GM13976 (cell line): Measurements from ENCODE around the gene RNF175.

Experiments used
- DNase-seq: peaks from one replicate; pipeline ENCODE4 v3.0.0; 2012; ENCODE audit warnings: low spot score
- CTCF ChIP-seq: IDR thresholded peaks from 2 replicates; pipeline ENCODE4 v1.5.1; 2012; ENCODE audit warnings: borderline replicate concordance, mild to moderate bottlenecking; ENCODE audit not compliant: insufficient read depth; ENCODE audit errors: extremely low read depth, missing control alignments, control extremely low read depth
- in situ Hi-C: fragments of 300-500 bp; cut with MboI; formaldehyde crosslinking; loops from one replicate; pipeline ENCODE4 v1.12.0; 2022; ENCODE audit warnings: low sequenced_read_pairs, mixed read lengths, inconsistent platforms; ENCODE audit not compliant: unreplicated experiment

RNF175 gene

GRCh38 chr4:153745651-153746050, 14.2 kb downstream of the RNF175 start:
- in situ Hi-C loops: no loop called here
- DNase-seq: no peak
- no peak for TF ChIP-seq CTCF

- no peak for TF ChIP-seq CTCF
- in situ Hi-C loops: no loop called here
- no peak for DNase-seq
Observed at GRCh38 chr4:153741541-153741940, 18.3 kb downstream of the RNF175 start.

- TF ChIP-seq CTCF: no peak
- in situ Hi-C loops: no loop called here
- DNase-seq: no peak
Observed at GRCh38 chr4:153735906-153736461, 23.8 kb downstream of the RNF175 start.

- in situ Hi-C loops: no loop called here
- TF ChIP-seq CTCF: no peak
- no peak for DNase-seq
Observed at GRCh38 chr4:153733751-153734448, 25.9 kb downstream of the RNF175 start.

GRCh38 chr4:153731239-153731638, 28.6 kb downstream of the RNF175 start:
- in situ Hi-C loops: no loop called here
- DNase-seq: no peak
- TF ChIP-seq CTCF: no peak

GRCh38 chr4:153729895-153730294, 29.9 kb downstream of the RNF175 start:
- no peak for DNase-seq
- no peak for TF ChIP-seq CTCF
- in situ Hi-C loops: no loop called here
